Keratinocyte (primary cell): ENCODE results near the gene INVS. TPM values are rescaled to one million over a fixed set of nuclear protein-coding genes. Genes with fewer than 3 reads are reported as not detected.

Source experiments
- DNase-seq: peaks from one replicate; pipeline ENCODE4 v3.0.0-alpha.2; 2011; ENCODE audit warnings: low read depth, missing footprints, low spot score
- FAIRE-seq: peaks from 2 replicates; lab custom pipeline; 2011; peaks lifted over from hg19 to GRCh38; lab: Jason Lieb, UNC
- H2AFZ ChIP-seq: 2 replicates; pipeline ENCODE4 v1.6.0; 2012; ENCODE audit warnings: low read length, control low read depth, inconsistent platforms; ENCODE audit not compliant: control insufficient read depth
- H3K27ac ChIP-seq: 2 replicates; pipeline ENCODE4 v1.5.1; 2011; ENCODE audit warnings: low read length; ENCODE audit not compliant: control insufficient read depth, insufficient read depth
- H3K27me3 ChIP-seq: 3 replicates; pipeline ENCODE4 v1.6.0; 2011; ENCODE audit warnings: low read length; ENCODE audit not compliant: control insufficient read depth, insufficient read depth; ENCODE audit errors: extremely low read depth
- H3K36me3 ChIP-seq, 2 experiments: 2 replicates in 1 of 2; 3 replicates in 1 of 2; pipeline ENCODE4 v1.5.1; 2011; ENCODE audit warnings: low read length in 2 of 2, mild to moderate bottlenecking in 1 of 2; ENCODE audit not compliant: control insufficient read depth in 2 of 2, insufficient read depth in 2 of 2; ENCODE audit errors: extremely low read depth in 1 of 2
- H3K4me1 ChIP-seq: 3 replicates; pipeline ENCODE4 v1.5.1; 2011; ENCODE audit warnings: low read length; ENCODE audit not compliant: control insufficient read depth, insufficient read depth; ENCODE audit errors: extremely low read depth
- H3K4me2 ChIP-seq: 3 replicates; pipeline ENCODE4 v1.6.0; 2011; ENCODE audit warnings: low read depth, low read length; ENCODE audit not compliant: control insufficient read depth, insufficient read depth; ENCODE audit errors: extremely low read depth
- H3K4me3 ChIP-seq, 3 experiments: fragments of 200-600 bp in 1 of 3; sonication (generic) in 1 of 3; 2 replicates in 2 of 3; 3 replicates in 1 of 3; pipeline ENCODE4 v1.5.1; 2011 to 2016; ENCODE audit warnings: low read length in 3 of 3, mild to moderate bottlenecking in 3 of 3, control low read depth in 2 of 3, inconsistent platforms in 1 of 3, low read depth in 1 of 3, mixed read lengths in 1 of 3, mixed run types in 1 of 3, moderate library complexity in 1 of 3; ENCODE audit not compliant: control insufficient read depth in 2 of 3, insufficient read depth in 2 of 3; ENCODE audit errors: extremely low read depth in 1 of 3
- H3K79me2 ChIP-seq: 2 replicates; pipeline ENCODE4 v1.6.0; 2012; ENCODE audit warnings: low read length; ENCODE audit not compliant: control insufficient read depth, insufficient read depth
- H3K9ac ChIP-seq: 3 replicates; pipeline ENCODE4 v1.6.0; 2011; ENCODE audit warnings: low read length; ENCODE audit not compliant: control insufficient read depth, insufficient read depth; ENCODE audit errors: extremely low read depth
- H3K9me1 ChIP-seq: 3 replicates; pipeline ENCODE4 v1.6.0; 2011; ENCODE audit warnings: low read length; ENCODE audit not compliant: control insufficient read depth, insufficient read depth; ENCODE audit errors: extremely low read depth
- H3K9me3 ChIP-seq: 2 replicates; pipeline ENCODE4 v1.5.1; 2012; ENCODE audit warnings: low read depth, low read length; ENCODE audit not compliant: control insufficient read depth
- H4K20me1 ChIP-seq: 3 replicates; pipeline ENCODE4 v1.6.0; 2011; ENCODE audit warnings: low read length; ENCODE audit not compliant: control insufficient read depth, insufficient read depth; ENCODE audit errors: extremely low read depth
- CTCF ChIP-seq, 3 experiments: IDR thresholded peaks in 1 of 3; conservative IDR thresholded peaks in 1 of 3; optimal IDR thresholded peaks in 1 of 3; 2 replicates in 2 of 3; 3 replicates in 1 of 3; pipeline versions ENCODE3 to v1.5.1; 2011; ENCODE audit warnings: low read length in 3 of 3, mild to moderate bottlenecking in 3 of 3, moderate library complexity in 2 of 3, control low read depth in 1 of 3, inconsistent platforms in 1 of 3; ENCODE audit not compliant: insufficient read depth in 2 of 3; ENCODE audit errors: extremely low read depth in 1 of 3
- EZH2 ChIP-seq: IDR thresholded peaks from one replicate; pipeline ENCODE4 v1.6.1; 2012; ENCODE audit warnings: inconsistent platforms, mild to moderate bottlenecking, low read length, moderate library complexity
- dilution Hi-C: fragments of 300-500 bp; cut with MboI; formaldehyde crosslinking; loops from one replicate; pipeline ENCODE4 v1.7.0; 2020; ENCODE audit warnings: low sequenced_read_pairs; ENCODE audit not compliant: extremely low pct_ligation_motif_present
- polyA plus RNA-seq, 5 experiments: library from polyadenylated mRNA; depleted of rRNA in 3 of 5; stranded (reverse) in 3 of 5; stranded (forward) in 1 of 5; unstranded in 1 of 5; fragments of >200 nt; gene quantifications; 1 replicate in 1 of 5; 2 replicates in 3 of 5; 3 replicates in 1 of 5; pipeline versions ENCODE4 v1.2.1 to v1.2.3, GENCODE V29; 2011 to 2012; ENCODE audit warnings: missing spikeins in 2 of 5, low read depth in 1 of 5, low replicate concordance in 1 of 5

Gene INVS
- polyA plus RNA-seq, 1 donor (not counting 4 experiments of a cell fraction or from before 2014, with no cell fraction given) = 21.1 TPM

GRCh38 chr9:100298378-100298777 is 199.3 kb downstream of the INVS start:
- no peaks in the 10 kb centered on the region for H3K27me3 ChIP-seq
- no peaks in the 10 kb centered on the region for H3K9me1 ChIP-seq
- H3K4me1 ChIP-seq = no peaks in the 10 kb centered on the region
- FAIRE-seq = no peak
- dilution Hi-C loops = no loop called here
- TF ChIP-seq CTCF (optimal IDR thresholded peaks at IDR 0.05 in 1 of 3, IDR thresholded peaks at IDR 0.05 in 1 of 3, conservative IDR thresholded peaks at IDR 0.05 in 1 of 3; ENCODE audit: extremely low read depth in 1 of 3, insufficient read depth in 2 of 3, low read length in 3 of 3) (no peak), EZH2 (no peak)
- H3K4me2 ChIP-seq = no peak overlapping the region
- H3K4me3 ChIP-seq = no peak overlapping the region
- H3K9ac ChIP-seq = no peak overlapping the region
- DNase-seq = no peak
- H3K9me3 ChIP-seq = no peaks in the 10 kb centered on the region
- no peak overlapping the region for H3K27ac ChIP-seq
- no peaks in the 10 kb centered on the region for H4K20me1 ChIP-seq
- no peaks in the 10 kb centered on the region for H3K79me2 ChIP-seq
- H3K36me3 ChIP-seq = peaks cover 19 to 21% of the 10 kb centered on the region in 2 experiments
- no peak overlapping the region for H2AFZ ChIP-seq

- Histone ChIP-seq H3K9me1 (no peaks in the 10 kb centered on the region), H3K4me1 (no peaks in the 10 kb centered on the region), H4K20me1 (no peaks in the 10 kb centered on the region), H3K27me3 (no peaks in the 10 kb centered on the region), H2AFZ (no peak overlapping the region), H3K9me3 (no peaks in the 10 kb centered on the region), H3K4me2 (no peak overlapping the region), H3K9ac (no peak overlapping the region), H3K27ac (no peak overlapping the region), H3K4me3 (no peak overlapping the region), H3K36me3 (peaks cover 11 to 21% of the 10 kb centered on the region in 2 experiments), H3K79me2 (peaks cover 17% of the 10 kb centered on the region)
- dilution Hi-C loops = loop anchor here (25.0 kb wide), 1 partner anchor 284 kb away; the partner anchor contains the start of gene CAVIN4
- DNase-seq (no peak), FAIRE-seq (no peak)
- TF ChIP-seq CTCF (optimal IDR thresholded peaks at IDR 0.05 in 1 of 3, IDR thresholded peaks at IDR 0.05 in 1 of 3, conservative IDR thresholded peaks at IDR 0.05 in 1 of 3; ENCODE audit: extremely low read depth in 1 of 3, insufficient read depth in 2 of 3, low read length in 3 of 3) (no peak), EZH2 (no peak)
Measured at GRCh38 chr9:100303747-100304146, 204.7 kb downstream of the INVS start.
